ENCODE measurements around the gene CCBE1. TPM values are rescaled to one million over a fixed set of nuclear protein-coding genes. Genes with fewer than 3 reads are reported as not detected.

Gene CCBE1
- polyA plus RNA-seq, 1 donor from 2014 or later: 0.19 TPM

GRCh38 chr18:59455728-59456276 lies 241.4 kb downstream of the CCBE1 start:
- no peaks in the 10 kb centered on the region for H3K9me2 ChIP-seq (ENCODE audit: insufficient read depth, low read length)
- no peak overlapping the region for H3K27ac ChIP-seq (ENCODE audit: low read length)
- H3F3A ChIP-seq (ENCODE audit: insufficient read depth, low read length, poor library complexity, severe bottlenecking): no peaks in the 10 kb centered on the region
- H3K4me2 ChIP-seq (ENCODE audit: low read length): no peak overlapping the region
- H3K9ac ChIP-seq (ENCODE audit: low read length): no peak overlapping the region
- no peaks in the 10 kb centered on the region for H3K9me3 ChIP-seq (ENCODE audit: low read length)
- H3K79me2 ChIP-seq (replicated peaks; ENCODE audit: insufficient read depth, low read length): no peaks in the 10 kb centered on the region
- TF ChIP-seq CTCF (IDR thresholded peaks at IDR 0.05; ENCODE audit: poor library complexity, severe bottlenecking) (no peak), MXI1 (conservative IDR thresholded peaks at IDR 0.05; ENCODE audit: poor library complexity, severe bottlenecking) (no peak), RAD21 (conservative IDR thresholded peaks at IDR 0.05) (no peak), EP300 (conservative IDR thresholded peaks at IDR 0.05; ENCODE audit: poor library complexity, severe bottlenecking) (no peak), REST (IDR thresholded peaks at IDR 0.05; ENCODE audit: borderline replicate concordance) (no peak), SMC3 (conservative IDR thresholded peaks at IDR 0.05; ENCODE audit: poor library complexity) (no peak), TAF1 (IDR thresholded peaks at IDR 0.05; ENCODE audit: low read depth) (no peak), POLR2AphosphoS5 (IDR thresholded peaks at IDR 0.05) (no peak), EZH2 (IDR thresholded peaks at IDR 0.05; ENCODE audit: borderline replicate concordance, insufficient read depth, low read length, poor library complexity, severe bottlenecking) (no peak)
- no peak overlapping the region for H3K4me3 ChIP-seq (ENCODE audit: low read length)
- H3K27me3 ChIP-seq (ENCODE audit: insufficient read depth, low read depth, low read length): no peaks in the 10 kb centered on the region
- H2AFZ ChIP-seq (ENCODE audit: low read depth, low read length): no peak overlapping the region
- no peaks in the 10 kb centered on the region for H4K20me1 ChIP-seq (ENCODE audit: insufficient read depth)
- H3K36me3 ChIP-seq (ENCODE audit: insufficient read depth, low read length): no peaks in the 10 kb centered on the region

- Histone ChIP-seq H3K9ac (ENCODE audit: low read length) (no peak overlapping the region), H3F3A (ENCODE audit: insufficient read depth, low read length, poor library complexity, severe bottlenecking) (no peaks in the 10 kb centered on the region), H3K79me2 (replicated peaks; ENCODE audit: insufficient read depth, low read length) (no peaks in the 10 kb centered on the region), H3K4me3 (ENCODE audit: low read length) (no peak overlapping the region), H2AFZ (ENCODE audit: low read depth, low read length) (no peak overlapping the region), H3K9me3 (ENCODE audit: low read length) (no peaks in the 10 kb centered on the region), H4K20me1 (ENCODE audit: insufficient read depth) (no peaks in the 10 kb centered on the region), H3K36me3 (ENCODE audit: insufficient read depth, low read length) (no peaks in the 10 kb centered on the region), H3K27ac (ENCODE audit: low read length) (no peak overlapping the region), H3K4me2 (ENCODE audit: low read length) (no peak overlapping the region), H3K27me3 (ENCODE audit: insufficient read depth, low read depth, low read length) (no peaks in the 10 kb centered on the region), H3K9me2 (ENCODE audit: insufficient read depth, low read length) (no peaks in the 10 kb centered on the region)
- TF ChIP-seq MXI1 (conservative IDR thresholded peaks at IDR 0.05; ENCODE audit: poor library complexity, severe bottlenecking) (no peak), EP300 (conservative IDR thresholded peaks at IDR 0.05; ENCODE audit: poor library complexity, severe bottlenecking) (no peak), POLR2AphosphoS5 (IDR thresholded peaks at IDR 0.05) (no peak), TAF1 (IDR thresholded peaks at IDR 0.05; ENCODE audit: low read depth) (no peak), EZH2 (IDR thresholded peaks at IDR 0.05; ENCODE audit: borderline replicate concordance, insufficient read depth, low read length, poor library complexity, severe bottlenecking) (no peak), SMC3 (conservative IDR thresholded peaks at IDR 0.05; ENCODE audit: poor library complexity) (no peak), CTCF (IDR thresholded peaks at IDR 0.05; ENCODE audit: poor library complexity, severe bottlenecking) (no peak), RAD21 (conservative IDR thresholded peaks at IDR 0.05) (no peak), REST (IDR thresholded peaks at IDR 0.05; ENCODE audit: borderline replicate concordance) (no peak)
Measured at GRCh38 chr18:59454909-59455727, 242.1 kb downstream of the CCBE1 start.
